GM12878 (cell line): ENCODE results near the gene HM13. TPM values are rescaled to one million over a fixed set of nuclear protein-coding genes. Genes with fewer than 3 reads are reported as not detected.
A peak's percentile ranks its signal among the peaks of the same experiment; 100 is the strongest.

Source experiments
- ATAC-seq: fragments of 200-7000 bp; cut with Tn5 transposase; 3 replicates; pipeline ENCODE4 v1.9.1; 2020; ENCODE audit warnings: mild to moderate bottlenecking, moderate library complexity
- BruUV-seq: library from RNA; stranded (reverse); fragments of 400-500 nt; replicated peaks from 2 replicates; lab custom pipeline; 2021; lab: Mats Ljungman, UMichigan
- CTCF ChIA-PET: fragments of 300-600 bp; sonication (Branson Sonifier 250); formaldehyde crosslinking; extraction: SDS; loops from one replicate; lab custom pipeline; 2021; ENCODE audit warnings: inconsistent platforms; lab: Yijun Ruan, JAX
- POLR2A ChIA-PET: fragments of 350-600 bp; formaldehyde crosslinking; extraction: SDS; loops from one replicate; lab custom pipeline; 2021; ENCODE audit warnings: inconsistent platforms; lab: Charles Lee
- RAD21 ChIA-PET: fragments of 300-600 bp; sonication (Branson Sonifier 250); formaldehyde crosslinking; loops from one replicate; lab custom pipeline; 2023; ENCODE audit warnings: antibody characterized with exemption; ENCODE audit not compliant: unreplicated experiment; lab: Charles Lee
- SMC1A ChIA-PET: fragments of 300-600 bp; sonication (Branson Sonifier 250); formaldehyde crosslinking; loops from one replicate; lab custom pipeline; 2023; ENCODE audit not compliant: unreplicated experiment, uncharacterized antibody; lab: Charles Lee
- DNase-seq: peaks from one replicate; pipeline ENCODE4 v3.0.0-alpha.2; 2011; ENCODE audit warnings: low read depth, low spot score
- FAIRE-seq: peaks from 3 replicates; lab custom pipeline; 2011; peaks lifted over from hg19 to GRCh38; lab: Jason Lieb, UNC
- H2AFZ ChIP-seq: 2 replicates; pipeline ENCODE4 v1.6.0; 2011; ENCODE audit warnings: low read depth, low read length, control low read depth; ENCODE audit not compliant: control insufficient read depth
- H3K27ac ChIP-seq: 2 replicates; pipeline ENCODE4 v1.5.1; 2011; ENCODE audit warnings: control low read depth; ENCODE audit not compliant: control insufficient read depth, insufficient read depth
- H3K27me3 ChIP-seq, 2 experiments: replicated peaks in 1 of 2; 2 replicates each; pipeline versions ENCODE4 v1.6.0 to v1.6.1; 2011; ENCODE audit warnings: low read length in 1 of 2; ENCODE audit not compliant: control insufficient read depth in 2 of 2, insufficient read depth in 2 of 2
- H3K36me3 ChIP-seq, 2 experiments: 2 replicates each; pipeline ENCODE4 v1.5.1; 2011; ENCODE audit warnings: low read length in 1 of 2; ENCODE audit not compliant: control insufficient read depth in 2 of 2, insufficient read depth in 2 of 2
- H3K4me1 ChIP-seq: 2 replicates; pipeline ENCODE4 v1.6.1; 2011; ENCODE audit warnings: mild to moderate bottlenecking, low read length, moderate library complexity, mixed read lengths; ENCODE audit not compliant: control insufficient read depth, insufficient read depth
- H3K4me2 ChIP-seq: 2 replicates; pipeline ENCODE4 v1.6.0; 2011; ENCODE audit warnings: control low read depth; ENCODE audit not compliant: control insufficient read depth, insufficient read depth
- H3K4me3 ChIP-seq: fragments of 200-600 bp; sonication (generic); 2 replicates; pipeline ENCODE4 v1.5.1; 2016
- H3K79me2 ChIP-seq: 2 replicates; pipeline ENCODE4 v1.6.0; 2011; ENCODE audit warnings: low read length; ENCODE audit not compliant: control insufficient read depth, insufficient read depth
- H3K9ac ChIP-seq: 2 replicates; pipeline ENCODE4 v1.8.0; 2011; ENCODE audit warnings: low read length, control low read depth, mixed read lengths; ENCODE audit not compliant: control insufficient read depth, insufficient read depth
- H3K9me3 ChIP-seq: replicated peaks from 3 replicates; pipeline ENCODE4 v1.5.1; 2011; ENCODE audit warnings: mild to moderate bottlenecking, low read length; ENCODE audit not compliant: control insufficient read depth, insufficient read depth
- H4K20me1 ChIP-seq: 2 replicates; pipeline ENCODE4 v1.6.0; 2011; ENCODE audit not compliant: control insufficient read depth, insufficient read depth
- CBX3 ChIP-seq: fragments of 200-600 bp; sonication (generic); IDR thresholded peaks from 2 replicates; pipeline ENCODE4 v1.6.1; 2016; ENCODE audit warnings: low read depth, borderline replicate concordance
- CTCF ChIP-seq, 3 experiments: IDR thresholded peaks in 2 of 3; conservative IDR thresholded peaks in 1 of 3; 2 replicates each; pipeline ENCODE4 v1.5.1; 2011; ENCODE audit warnings: low read depth in 3 of 3, low read length in 3 of 3, mild to moderate bottlenecking in 3 of 3, control low read depth in 2 of 3, moderate library complexity in 2 of 3, inconsistent platforms in 1 of 3, mixed read lengths in 1 of 3; ENCODE audit not compliant: control insufficient read depth in 2 of 3, insufficient read depth in 1 of 3; ENCODE audit errors: extremely low read depth in 1 of 3
- NR2F1 ChIP-seq: fragments of 450-650 bp; conservative IDR thresholded peaks from 2 replicates; pipeline ENCODE4 v1.6.1; 2017; ENCODE audit warnings: mild to moderate bottlenecking
- NRF1 ChIP-seq: conservative IDR thresholded peaks from 2 replicates; pipeline ENCODE4 v1.6.1; 2011; ENCODE audit warnings: mild to moderate bottlenecking, low read depth, low read length, improper control_type of control experiment
- POLR2A ChIP-seq: IDR thresholded peaks from 2 replicates; pipeline ENCODE4 v1.6.1; 2011; ENCODE audit warnings: low read depth, mild to moderate bottlenecking, low read length
- RAD21 ChIP-seq: IDR thresholded peaks from 2 replicates; pipeline ENCODE4 v1.6.1; 2011; ENCODE audit warnings: mild to moderate bottlenecking, low read depth, low read length, moderate library complexity; ENCODE audit not compliant: insufficient read depth
- ZSCAN29 ChIP-seq: fragments of 450-650 bp; IDR thresholded peaks from 2 replicates; pipeline ENCODE4 v1.6.1; 2017; ENCODE audit warnings: mild to moderate bottlenecking, moderate library complexity
- WGBS: methylation state at CpG from one replicate; pipeline ENCODE4 v1.1.6; 2016; ENCODE audit warnings: low lambda C conversion rate; ENCODE audit not compliant: insufficient replicate concordance, insufficient coverage; ENCODE audit errors: missing lambda C conversion rate; 5-methylcytosine and 5-hydroxymethylcytosine counted together
- in situ Hi-C: fragments of 300-500 bp; cut with MboI; formaldehyde crosslinking; loops from 9 replicates; pipeline ENCODE4 v1.14.3; 2018; ENCODE audit warnings: mixed read lengths
- intact Hi-C: fragments of 100-400 bp; cut with micrococcal nuclease; formaldehyde crosslinking; loops from one replicate; pipeline ENCODE4 v1.14.2; 2022; ENCODE audit not compliant: unreplicated experiment
- polyA plus RNA-seq, 11 experiments: library from polyadenylated mRNA; depleted of rRNA in 4 of 11; unstranded in 6 of 11; stranded (reverse) in 5 of 11; fragments of >200 nt; fragmentation: Nextera tagmentation in 4 of 11; fragmentation: Illumina TruSeq in 1 of 11; extraction: Ambion mirVana in 4 of 11; extraction: Trizol in 1 of 11; gene quantifications; 1 replicate in 1 of 11; 2 replicates in 10 of 11; pipeline versions ENCODE4 v1.2.1 to v1.2.3, GENCODE V29; 2011 to 2016; ENCODE audit warnings: inconsistent platforms in 2 of 11, missing spikeins in 2 of 11, low read depth in 1 of 11
- total RNA-seq, 4 experiments: library from RNA; depleted of rRNA in 3 of 4; stranded (reverse); fragments of >200 nt in 3 of 4; fragmentation: Illumina TruSeq in 1 of 4; extraction: Trizol in 1 of 4; gene quantifications; 2 replicates each; pipeline versions ENCODE4 v1.2.1 to v1.2.3, GENCODE V29; 2013 to 2021

The HM13 gene
- total and polyA plus RNA-seq, 10 of the 15 experiments (the other 5 are each of a cell fraction or from before 2014, with no cell fraction given): 4.8 to 185 (median 81.7) TPM

- TF ChIP-seq CTCF (IDR thresholded peaks at IDR 0.05 in 2 of 3, conservative IDR thresholded peaks at IDR 0.05 in 1 of 3; ENCODE audit: control insufficient read depth in 2 of 3, extremely low read depth in 1 of 3, insufficient read depth in 1 of 3, low read depth in 3 of 3, low read length in 3 of 3) (peak; percentile 75 to 88 (median 88)), RAD21 (peak; percentile 72)
- TF ChIP-seq, all 136 proteins: peak for 4
These were observed 55.1 kb downstream of the HM13 start (continued) for GRCh38 chr20:31569163-31570020.

- Histone ChIP-seq H4K20me1 (no peaks in the 10 kb centered on the region), H2AFZ (no peak overlapping the region), H3K27ac (no peak overlapping the region), H3K79me2 (no peaks in the 10 kb centered on the region), H3K4me2 (no peak overlapping the region), H3K4me1 (peaks cover 12% of the 10 kb centered on the region), H3K36me3 (peaks cover 9 to 10% of the 10 kb centered on the region in 2 experiments; a peak in 3 of 4 replicates), H3K9me3 (no peaks in the 10 kb centered on the region), H3K27me3 (no peaks in the 10 kb centered on the region), H3K9ac (no peak overlapping the region), H3K4me3 (no peak overlapping the region)
- FAIRE-seq (no peak), ATAC-seq (no peak), DNase-seq (no peak)
- ChIA-PET RAD21 (interaction anchor here (0.5 to 4.2 kb wide), 5 partner anchors 10 to 154 kb away, joined by 3 to 83 read pairs (median 8); partner anchors contain the start of gene ID1), SMC1A (interaction anchor here (1.0 to 10.3 kb wide), 3 partner anchors 13 to 42 kb away, joined by 3 to 108 read pairs (median 8); partner anchors contain the start of gene ID1), CTCF (interaction anchor here (0.6 to 29.1 kb wide), 13 partner anchors 11 to 158 kb away, joined by 3 to 958 read pairs (median 4); partner anchors contain the start of genes BCL2L1 and ID1), POLR2A (interaction anchor here (1.9 kb wide), 1 partner anchor 43 kb away, joined by 9 read pairs; no protein-coding TSS in a partner anchor)
- peak; percentile 24 for TF ChIP-seq POLR2A
- no peak for TF ChIP-seq NR2F1
- TF ChIP-seq CBX3: no peak
- no peak for TF ChIP-seq NRF1
- no peak for TF ChIP-seq ZSCAN29
- in situ Hi-C loops: loop anchor here (5.0 kb wide), 1 partner anchor 37 kb away; the partner anchor contains the start of gene ID1
- intact Hi-C loops: no loop called here
- 76% methylated on average over 8 of the region's 8 CpGs for WGBS
- no TSS peak for BruUV-seq
These were observed 55.8 kb downstream of the HM13 start for GRCh38 chr20:31570021-31570463.
